HG03520 (cell line): ENCODE measurements around the gene CRTC3.
"Not testable (repeated sequence)": the region's sequence is repeated elsewhere in the genome, so short reads cannot be mapped to it uniquely, and the experiment has no call there.

ENCODE experiments used
- ATAC-seq: cut with Tn5 transposase; IDR thresholded peaks from one replicate; pipeline ENCODE4 v1.9.1; 2021; ENCODE audit warnings: mild to moderate bottlenecking, moderate library complexity; ENCODE audit not compliant: unreplicated experiment

The CRTC3 gene

DNA sequence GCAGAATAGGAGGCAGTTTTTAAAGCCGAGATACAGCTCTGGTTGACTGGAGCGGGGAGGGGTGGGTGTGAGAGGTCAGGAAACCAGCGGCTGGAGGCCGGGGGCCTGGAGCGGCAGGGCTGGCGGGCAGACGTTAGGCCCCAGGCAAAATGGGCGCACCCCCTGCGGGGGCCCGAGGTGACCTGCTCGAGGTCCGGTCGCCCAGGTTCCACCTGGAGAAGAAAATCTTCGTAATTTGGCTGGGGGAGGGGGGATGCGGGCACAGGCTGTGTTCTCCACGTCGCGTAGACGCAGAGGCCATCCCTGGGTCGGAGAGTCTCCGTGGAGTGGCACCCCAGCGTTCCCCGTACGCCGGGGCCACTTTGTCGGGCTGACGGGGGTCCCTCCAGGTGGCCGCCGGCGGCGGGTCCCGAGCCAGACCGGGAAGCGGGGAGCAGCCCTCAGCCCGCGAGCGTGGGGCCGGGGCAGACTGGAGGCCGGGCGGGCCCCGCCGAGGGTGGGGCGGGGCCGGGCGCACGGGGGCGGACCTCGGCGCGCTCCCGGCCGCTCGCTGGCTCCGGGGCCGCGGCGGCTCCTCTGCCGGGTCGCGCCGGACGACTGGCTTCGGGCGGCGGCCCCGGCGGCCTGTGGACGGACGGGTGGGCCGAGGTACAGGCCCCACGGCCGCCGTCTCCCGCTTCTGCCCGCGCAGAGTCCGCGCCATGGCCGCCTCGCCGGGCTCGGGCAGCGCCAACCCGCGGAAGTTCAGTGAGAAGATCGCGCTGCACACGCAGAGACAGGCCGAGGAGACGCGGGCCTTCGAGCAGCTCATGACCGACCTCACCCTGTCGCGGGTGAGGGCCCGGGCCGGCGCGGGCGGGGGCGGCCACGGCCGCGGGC is at the start of gene CRTC3:
Gene CRTC3 (plus strand): TSS at position 553 of the 879 bp plus-strand sequence. CDS start 149 bp downstream, at position 702.
- peak; percentile 60 for ATAC-seq

- ATAC-seq: no peak
These were observed 48.7 kb upstream of the CRTC3 start for GRCh38 chr15:90481023-90481422.

- no peak for ATAC-seq
These were observed 47.4 kb upstream of the CRTC3 start for GRCh38 chr15:90482124-90483011.

- no peak for ATAC-seq
These were observed 46.8 kb upstream of the CRTC3 start for GRCh38 chr15:90483012-90483307.

GRCh38 chr15:90483637-90484036 is 46.1 kb upstream of the CRTC3 start:
- no peak for ATAC-seq

GRCh38 chr15:90487186-90487585 is 42.5 kb upstream of the CRTC3 start:
- no peak for ATAC-seq

GRCh38 chr15:90489514-90489913 is 40.2 kb upstream of the CRTC3 start:
- no peak for ATAC-seq

DNA sequence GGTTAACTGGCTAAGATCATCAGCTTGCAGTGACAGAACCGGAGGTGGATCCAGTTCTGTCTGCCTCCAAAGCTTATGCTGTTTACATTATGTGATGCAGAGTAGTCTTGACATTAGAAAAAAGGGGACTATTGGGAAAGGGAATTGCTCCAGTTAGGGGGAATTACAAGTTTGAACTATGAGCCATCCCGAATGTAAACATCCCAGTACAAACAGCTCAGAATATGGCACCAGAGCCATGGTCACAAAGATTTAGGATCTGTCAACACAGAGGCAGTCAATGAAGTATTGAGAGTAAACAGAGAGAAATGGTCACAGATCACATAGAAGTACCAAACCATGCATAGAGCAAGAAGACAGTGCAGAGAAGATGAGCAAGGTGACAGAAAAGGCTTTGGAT is 39.8 kb upstream of the CRTC3 start:
- ATAC-seq: no peak

DNA sequence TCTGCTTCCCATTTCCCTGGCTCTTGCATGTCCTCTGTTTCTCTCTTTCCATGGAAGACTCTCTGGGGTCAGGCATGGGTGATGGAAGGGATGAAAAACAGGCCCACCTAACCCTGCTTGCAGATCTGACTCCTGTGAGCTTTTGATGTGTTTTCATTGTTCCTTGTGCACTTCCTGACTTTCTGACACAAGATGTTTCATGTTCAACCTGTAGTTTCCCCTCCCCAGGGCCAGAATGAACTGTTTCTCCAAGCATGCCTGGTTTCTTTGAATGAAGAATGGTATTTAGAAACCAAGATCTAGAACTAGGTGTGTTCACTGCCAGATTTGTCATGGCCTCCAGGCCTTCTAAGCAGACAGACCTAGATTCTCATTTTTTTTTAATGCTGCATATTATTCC is 36.1 kb upstream of the CRTC3 start:
- ATAC-seq: no peak

GRCh38 chr15:90495067-90495466 is 34.7 kb upstream of the CRTC3 start:
- ATAC-seq: no peak

DNA sequence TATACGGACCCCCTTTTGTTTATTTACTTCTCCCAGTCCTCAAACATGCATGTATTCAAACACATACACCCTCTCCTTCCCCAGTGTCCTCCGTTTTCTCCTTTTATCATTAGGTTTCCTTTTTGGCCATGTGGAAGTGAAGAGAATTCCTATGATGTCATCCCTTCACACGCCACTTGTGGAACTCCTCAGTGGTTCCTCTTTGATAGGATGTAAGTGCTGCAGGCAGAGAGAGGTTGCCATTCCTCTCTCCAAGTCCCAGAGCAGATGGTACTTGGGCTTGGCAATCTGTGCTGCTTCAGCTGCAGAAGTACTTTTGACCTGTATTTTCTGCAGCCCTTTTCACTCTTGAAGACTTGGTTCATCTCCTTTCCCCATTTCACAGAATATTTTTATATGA is 32.9 kb upstream of the CRTC3 start:
- no peak for ATAC-seq

GRCh38 chr15:90497376-90497775 is 32.3 kb upstream of the CRTC3 start:
- ATAC-seq: no peak

GRCh38 chr15:90497912-90498311 is 31.8 kb upstream of the CRTC3 start:
- no peak for ATAC-seq

DNA sequence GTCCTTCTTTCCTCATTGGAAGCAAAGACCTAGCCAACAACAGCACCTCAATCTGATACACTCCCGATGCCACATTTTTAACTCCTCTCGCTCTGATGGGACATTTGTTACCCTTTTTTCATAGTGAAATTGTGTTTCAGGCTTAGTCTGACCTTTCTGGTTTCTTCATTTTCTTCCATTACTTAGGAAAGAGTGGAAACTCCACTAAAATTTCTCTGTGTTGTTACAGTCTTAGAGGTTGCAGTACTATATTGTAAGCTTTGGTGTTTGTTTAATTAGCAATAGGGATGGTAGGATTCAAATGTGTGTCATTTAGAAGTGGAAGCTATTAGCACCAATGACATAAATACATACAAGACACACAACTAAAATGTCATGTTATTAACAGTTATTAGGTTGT is 29.6 kb upstream of the CRTC3 start:
- no peak for ATAC-seq

DNA sequence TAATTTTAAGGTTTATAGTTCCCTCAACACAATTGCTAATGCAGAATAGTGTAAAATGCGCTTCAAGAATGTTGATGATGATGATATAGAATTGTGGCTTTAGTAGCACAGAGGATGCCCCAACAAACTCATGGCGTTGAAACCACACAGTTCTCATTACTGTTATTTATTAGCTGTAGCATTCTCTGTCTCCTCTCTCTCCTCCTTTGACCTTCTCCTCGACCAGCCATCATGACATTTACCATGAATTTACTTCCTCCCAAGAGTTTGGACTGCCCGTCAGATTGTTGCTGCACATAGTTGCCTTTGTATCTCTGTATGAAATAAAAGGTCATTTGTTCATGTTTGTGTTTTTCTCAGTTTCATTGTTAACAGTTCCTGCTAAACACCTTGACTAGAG is 27.8 kb upstream of the CRTC3 start:
- no peak for ATAC-seq

- not testable (repeated sequence) for ATAC-seq
These were observed 18.9 kb upstream of the CRTC3 start for GRCh38 chr15:90510781-90511180.

DNA sequence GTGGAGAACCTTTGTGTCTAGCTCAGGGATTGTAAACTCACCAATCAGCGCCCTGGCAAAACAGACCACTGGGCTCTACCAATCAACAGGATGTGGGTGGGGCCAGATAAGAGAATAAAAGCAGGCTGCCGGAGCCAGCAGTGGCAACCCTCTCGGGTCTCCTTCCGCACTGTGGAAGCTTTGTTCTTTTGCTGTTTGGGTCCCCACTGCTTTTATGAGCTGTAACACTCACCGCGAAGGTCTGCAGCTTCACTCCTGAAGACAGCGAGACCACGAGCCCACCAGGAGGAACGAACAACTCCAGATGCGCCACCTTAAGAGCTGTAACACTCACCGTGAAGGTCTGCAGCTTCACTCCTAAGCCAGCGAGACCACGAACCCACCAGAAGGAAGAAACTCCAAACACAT is 18.5 kb upstream of the CRTC3 start:
- not testable (repeated sequence) for ATAC-seq

DNA sequence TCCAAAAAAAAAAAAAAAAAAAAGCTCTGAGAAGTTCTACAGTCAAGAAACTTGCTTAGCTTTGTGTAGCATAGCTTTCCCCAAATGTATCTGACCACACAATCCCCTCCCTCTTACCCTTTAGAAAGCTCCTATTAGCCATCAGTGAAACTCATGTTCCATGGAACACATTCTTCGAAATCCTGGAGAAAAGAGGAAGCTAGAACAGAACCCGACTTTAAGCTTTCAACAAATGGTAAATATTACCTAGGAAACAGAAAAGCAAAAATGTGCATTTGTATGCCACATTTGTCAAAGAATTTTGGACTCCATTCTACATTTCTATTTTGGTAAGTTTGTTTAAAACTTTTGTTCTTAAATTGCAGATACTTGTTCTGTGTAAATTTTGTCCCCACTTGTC is 17.4 kb upstream of the CRTC3 start:
- ATAC-seq: no peak

DNA sequence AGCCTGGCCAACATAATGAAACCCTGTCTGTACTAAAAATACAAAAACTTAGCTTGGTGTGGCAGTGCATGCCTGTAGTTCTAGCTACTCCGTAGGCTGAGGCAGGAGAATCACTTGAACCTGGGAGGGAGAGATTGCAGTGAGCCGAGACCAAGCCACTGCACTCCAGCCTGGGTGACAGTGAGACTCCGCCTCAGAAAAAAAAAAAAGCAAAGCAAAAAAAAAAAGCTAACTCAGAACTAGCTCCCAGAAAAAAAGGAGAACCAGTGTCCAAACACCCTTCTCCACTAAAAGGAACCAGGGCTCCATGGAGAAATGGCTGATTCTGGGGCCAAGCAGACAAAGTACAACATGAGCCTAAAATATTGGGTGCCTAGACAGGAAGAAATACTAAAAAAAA is 16.7 kb upstream of the CRTC3 start:
- ATAC-seq: no peak

GRCh38 chr15:90513448-90513847 is 16.3 kb upstream of the CRTC3 start:
- ATAC-seq: no peak

DNA sequence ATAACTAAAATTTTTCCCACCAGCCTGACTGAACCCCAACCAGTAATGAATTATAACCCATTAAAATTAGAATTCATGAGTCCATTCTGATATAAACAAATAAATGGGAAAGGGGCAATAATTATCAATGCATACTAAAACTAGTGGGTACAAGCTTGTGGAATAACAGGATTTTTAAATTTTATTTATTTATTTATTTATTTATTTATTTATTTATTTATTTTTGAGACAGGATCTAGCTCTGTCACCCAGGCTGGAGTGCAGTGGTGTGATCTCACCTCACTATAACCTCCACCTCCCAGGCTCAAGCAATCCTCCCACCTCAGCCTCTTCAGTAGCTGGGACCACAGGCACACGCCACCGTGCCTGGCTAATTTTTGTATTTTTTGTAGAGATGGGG is 15.8 kb upstream of the CRTC3 start:
- not testable (repeated sequence) for ATAC-seq

DNA sequence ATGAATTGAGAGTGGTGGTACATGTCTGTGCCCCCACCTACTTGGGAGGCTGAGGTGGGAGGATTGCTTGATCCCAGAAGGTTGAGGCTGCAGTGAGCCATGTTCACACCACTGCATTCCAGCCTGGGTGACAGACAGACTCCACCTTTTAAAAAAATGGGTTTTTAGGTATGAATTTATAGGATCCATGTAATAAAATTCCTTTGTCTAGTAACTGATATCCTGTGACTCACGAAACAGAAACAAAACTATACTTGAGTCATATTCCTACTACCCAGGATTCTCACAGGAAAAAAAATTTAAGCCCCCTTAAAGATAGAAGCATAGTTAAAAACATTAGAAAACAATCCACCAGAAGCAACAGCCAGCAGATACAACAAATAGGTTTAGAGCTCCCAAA is 10.0 kb upstream of the CRTC3 start:
- no peak for ATAC-seq
